GM21786 (cell line): ENCODE data around the gene PTPN4.

Experiments
- ATAC-seq: cut with Tn5 transposase; IDR thresholded peaks from one replicate; pipeline ENCODE4 v1.9.1; 2021; ENCODE audit not compliant: unreplicated experiment

Gene PTPN4, protein sequence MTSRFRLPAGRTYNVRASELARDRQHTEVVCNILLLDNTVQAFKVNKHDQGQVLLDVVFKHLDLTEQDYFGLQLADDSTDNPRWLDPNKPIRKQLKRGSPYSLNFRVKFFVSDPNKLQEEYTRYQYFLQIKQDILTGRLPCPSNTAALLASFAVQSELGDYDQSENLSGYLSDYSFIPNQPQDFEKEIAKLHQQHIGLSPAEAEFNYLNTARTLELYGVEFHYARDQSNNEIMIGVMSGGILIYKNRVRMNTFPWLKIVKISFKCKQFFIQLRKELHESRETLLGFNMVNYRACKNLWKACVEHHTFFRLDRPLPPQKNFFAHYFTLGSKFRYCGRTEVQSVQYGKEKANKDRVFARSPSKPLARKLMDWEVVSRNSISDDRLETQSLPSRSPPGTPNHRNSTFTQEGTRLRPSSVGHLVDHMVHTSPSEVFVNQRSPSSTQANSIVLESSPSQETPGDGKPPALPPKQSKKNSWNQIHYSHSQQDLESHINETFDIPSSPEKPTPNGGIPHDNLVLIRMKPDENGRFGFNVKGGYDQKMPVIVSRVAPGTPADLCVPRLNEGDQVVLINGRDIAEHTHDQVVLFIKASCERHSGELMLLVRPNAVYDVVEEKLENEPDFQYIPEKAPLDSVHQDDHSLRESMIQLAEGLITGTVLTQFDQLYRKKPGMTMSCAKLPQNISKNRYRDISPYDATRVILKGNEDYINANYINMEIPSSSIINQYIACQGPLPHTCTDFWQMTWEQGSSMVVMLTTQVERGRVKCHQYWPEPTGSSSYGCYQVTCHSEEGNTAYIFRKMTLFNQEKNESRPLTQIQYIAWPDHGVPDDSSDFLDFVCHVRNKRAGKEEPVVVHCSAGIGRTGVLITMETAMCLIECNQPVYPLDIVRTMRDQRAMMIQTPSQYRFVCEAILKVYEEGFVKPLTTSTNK

GRCh38 chr2:119759451-119760236 is at the start of gene PTPN4:
Gene PTPN4 (plus strand): TSS chr2:119759922. CDS start chr2:119809854, 49,932 bp downstream.
- peak; percentile 95 for ATAC-seq

GRCh38 chr2:119710281-119710680 is 49.4 kb upstream of the PTPN4 start:
- ATAC-seq = no peak

GRCh38 chr2:119711352-119711751 is 48.4 kb upstream of the PTPN4 start:
- ATAC-seq = no peak

GRCh38 chr2:119712571-119712970 is 47.2 kb upstream of the PTPN4 start:
- no peak for ATAC-seq

GRCh38 chr2:119713819-119714490 is 45.8 kb upstream of the PTPN4 start:
- no peak for ATAC-seq

DNA sequence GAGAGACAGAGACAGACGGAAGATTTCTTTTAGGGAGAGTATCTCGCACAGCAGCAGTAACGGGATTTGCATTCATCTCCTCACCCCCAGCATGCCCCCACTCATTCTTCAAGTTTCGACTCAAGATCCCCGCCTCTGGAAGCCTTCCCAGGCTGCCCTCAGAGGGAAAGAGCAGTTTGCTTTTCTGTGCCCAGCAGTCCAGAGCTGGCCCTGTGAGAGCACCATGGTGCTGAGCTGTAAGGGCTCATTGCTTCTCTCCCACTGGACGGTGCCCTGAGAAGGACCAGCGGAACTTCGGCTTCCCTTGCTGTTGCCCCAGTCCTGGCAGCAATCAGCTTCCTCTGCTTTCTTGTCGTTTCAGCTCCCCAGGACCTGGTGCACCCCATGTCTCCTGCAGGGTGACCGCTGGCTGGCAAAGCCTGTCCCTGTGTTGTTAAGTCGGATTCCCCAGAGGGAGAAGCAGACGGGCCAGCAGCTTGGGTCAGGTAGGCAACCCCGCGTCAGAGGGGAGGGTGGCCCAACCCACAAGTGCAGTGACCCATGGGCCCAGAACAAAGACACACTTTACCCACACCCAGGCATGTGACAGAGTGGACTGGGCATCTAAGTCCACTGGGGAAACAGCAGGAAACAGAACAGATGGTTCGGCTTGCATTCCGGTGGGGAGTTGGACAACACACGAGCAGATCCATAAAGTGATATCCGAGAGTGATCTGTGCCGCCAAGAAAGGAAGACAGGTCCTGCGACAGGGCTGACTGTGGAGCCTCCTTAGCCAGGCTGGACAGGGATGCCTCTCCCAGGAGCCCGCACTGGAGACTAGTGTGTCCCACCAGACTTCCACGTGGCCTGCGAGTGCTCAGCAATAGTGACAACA is 44.1 kb upstream of the PTPN4 start:
- no peak for ATAC-seq

- no peak for ATAC-seq
Observed at GRCh38 chr2:119716284-119716672, 43.4 kb upstream of the PTPN4 start.

GRCh38 chr2:119718501-119719260 is 41.0 kb upstream of the PTPN4 start:
- ATAC-seq = no peak

DNA sequence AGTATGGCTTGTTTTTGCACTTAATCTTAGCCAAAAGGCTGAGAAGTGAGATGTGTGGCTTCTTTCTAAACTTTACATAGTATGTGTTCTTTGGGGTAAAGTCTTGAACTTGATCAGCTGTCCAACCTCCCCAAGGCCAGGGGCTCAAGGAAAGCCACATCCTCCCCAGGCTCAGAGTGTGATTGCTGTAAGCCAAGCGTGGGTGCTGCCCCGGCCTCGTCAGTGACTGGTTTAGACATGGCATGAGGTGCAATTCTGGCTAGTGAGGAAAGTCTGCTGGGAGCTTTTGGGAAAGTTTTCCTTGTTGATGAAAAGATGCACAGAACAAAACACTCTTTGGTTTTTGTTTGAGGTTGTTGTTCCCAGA is 40.5 kb upstream of the PTPN4 start:
- ATAC-seq = no peak

DNA sequence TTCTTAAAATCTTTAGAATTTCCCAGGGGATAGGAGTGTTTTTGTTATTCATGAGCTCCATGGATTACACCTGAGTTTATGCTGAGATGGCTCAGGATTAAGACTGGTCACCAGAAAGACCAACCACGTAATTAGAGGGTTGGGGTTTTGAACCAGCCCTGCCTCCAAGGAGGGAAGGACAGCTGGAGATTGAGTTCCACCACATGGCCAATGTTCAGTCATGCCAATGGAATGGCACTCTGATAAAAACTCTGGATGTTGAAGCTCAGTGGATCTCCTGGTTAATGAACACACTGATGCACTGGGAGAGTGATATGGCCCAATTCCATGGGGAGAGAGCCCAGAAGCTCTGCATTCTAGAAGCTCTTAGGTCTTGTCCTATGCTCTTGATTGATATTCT is 38.7 kb upstream of the PTPN4 start:
- no peak for ATAC-seq

- no peak for ATAC-seq
Observed at GRCh38 chr2:119721462-119721861, 38.3 kb upstream of the PTPN4 start.

- ATAC-seq = no peak
Observed at GRCh38 chr2:119721904-119722303, 37.8 kb upstream of the PTPN4 start.

GRCh38 chr2:119723186-119723585 is 36.5 kb upstream of the PTPN4 start:
- no peak for ATAC-seq

GRCh38 chr2:119723784-119724467 is 35.8 kb upstream of the PTPN4 start:
- no peak for ATAC-seq

- no peak for ATAC-seq
Observed at GRCh38 chr2:119724656-119725485, 34.9 kb upstream of the PTPN4 start.

DNA sequence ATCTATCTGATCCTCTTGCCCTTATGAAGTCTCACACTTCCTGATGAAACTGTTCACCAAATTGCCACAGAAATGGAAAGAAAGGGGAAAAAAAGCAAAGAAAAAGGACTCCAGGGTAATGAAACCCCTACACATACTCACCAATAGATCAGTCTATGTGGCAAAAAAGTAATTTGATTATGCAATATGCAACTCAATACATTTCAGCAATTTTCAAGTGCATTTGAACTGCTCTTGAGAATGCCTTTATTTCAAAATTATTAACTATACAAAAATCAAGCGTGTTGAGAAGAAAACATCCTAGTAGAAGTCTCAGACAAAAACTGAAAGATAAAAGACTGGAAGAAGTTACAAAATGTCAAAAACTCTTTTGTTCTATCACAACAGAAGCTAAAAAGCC is 32.2 kb upstream of the PTPN4 start:
- ATAC-seq = no peak

DNA sequence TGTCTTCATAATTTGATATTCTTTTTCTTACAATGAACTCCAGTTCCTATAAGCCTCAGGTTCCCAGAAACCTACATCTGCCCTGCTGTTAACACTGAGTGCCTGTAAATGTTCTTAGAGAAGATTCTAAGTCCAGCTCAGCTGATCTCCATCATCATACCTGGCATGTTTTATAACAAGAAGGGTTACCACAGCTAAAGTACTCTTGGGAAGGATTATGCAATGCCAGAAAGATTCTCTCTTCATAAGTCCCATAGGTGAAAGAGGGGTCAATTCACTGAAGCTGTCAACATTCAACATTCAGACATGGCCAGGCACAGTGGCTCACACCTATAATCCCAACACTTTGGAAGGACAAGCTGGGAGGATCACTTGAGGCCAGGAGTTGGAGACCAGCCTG is 31.3 kb upstream of the PTPN4 start:
- ATAC-seq = no peak
